GM18520 (cell line): ENCODE measurements around the gene SLC35B4.

Experiments used
- ATAC-seq: cut with Tn5 transposase; IDR thresholded peaks from one replicate; pipeline ENCODE4 v1.9.1; 2021; ENCODE audit not compliant: unreplicated experiment

Gene SLC35B4

DNA sequence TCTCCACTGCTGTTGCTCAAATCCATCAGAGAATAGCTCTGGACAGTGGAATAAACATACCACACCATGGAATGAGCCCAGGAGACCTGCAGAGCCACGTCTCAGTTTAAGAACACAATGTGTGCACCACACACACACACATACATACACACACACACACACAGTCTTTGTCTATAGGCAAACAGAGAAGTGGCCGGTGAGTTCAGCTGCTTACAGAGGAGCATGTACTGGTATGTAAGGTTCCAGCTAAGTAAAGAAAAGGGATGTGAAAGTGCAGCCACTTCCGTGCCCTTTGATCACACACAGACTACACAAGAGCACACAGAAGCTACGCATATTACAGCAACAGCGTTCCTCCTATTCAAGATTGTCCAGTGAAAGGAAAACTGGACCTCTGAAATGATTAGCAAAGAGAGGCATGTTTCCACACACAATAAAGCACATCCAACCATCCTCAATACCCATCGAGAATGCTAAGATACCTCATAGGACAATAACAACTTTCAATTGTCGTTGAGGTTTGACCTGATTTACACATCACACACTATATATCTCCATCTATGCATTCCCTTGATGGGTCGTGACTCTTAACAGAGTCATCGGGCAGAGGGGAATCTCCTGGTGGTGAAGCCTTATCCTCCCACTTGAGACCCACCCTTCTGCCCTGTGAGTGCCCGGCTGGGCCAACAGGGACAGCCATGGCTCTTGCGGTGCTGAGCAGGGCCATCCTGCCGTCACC is 23.6 kb downstream of the SLC35B4 start:
- ATAC-seq, result peak; percentile 97

DNA sequence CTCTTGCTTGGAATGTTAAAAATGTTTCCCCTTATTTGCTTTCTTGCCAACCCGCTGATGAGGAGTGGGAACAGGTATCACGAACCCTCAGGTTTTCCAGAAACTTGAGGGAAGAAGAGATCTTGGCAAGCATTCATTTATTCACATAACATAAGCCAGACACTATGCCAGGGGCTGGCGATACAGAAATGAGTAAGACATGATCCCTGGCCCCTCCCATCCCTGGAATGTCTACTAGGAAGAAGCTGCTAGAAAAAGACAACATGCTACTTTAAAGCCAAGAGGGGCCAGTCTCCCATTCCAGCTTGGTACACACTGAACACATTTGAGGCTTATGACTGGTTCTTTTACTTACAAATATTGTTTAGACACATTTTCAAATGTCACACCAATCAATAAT is 26.4 kb downstream of the SLC35B4 start:
- no peak for ATAC-seq

DNA sequence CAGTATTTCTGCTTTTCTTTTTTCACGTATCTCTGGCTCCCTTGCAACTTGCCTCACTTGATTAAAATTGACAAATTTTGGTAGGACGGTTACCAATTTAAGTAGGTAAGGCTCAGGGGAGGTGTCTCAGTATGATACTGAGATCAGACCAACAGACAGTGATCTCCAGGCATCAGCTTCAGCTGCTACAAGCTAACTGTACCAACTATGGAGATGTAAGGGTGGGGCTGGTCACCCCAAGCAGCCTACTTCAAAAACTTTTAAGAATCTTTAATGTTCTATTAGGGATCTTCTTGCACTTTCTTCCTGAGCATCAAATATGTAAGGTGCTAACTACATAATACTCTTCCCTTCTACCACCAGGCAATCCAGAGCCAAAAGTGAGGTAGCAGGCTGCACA is 26.9 kb downstream of the SLC35B4 start:
- ATAC-seq, result no peak

DNA sequence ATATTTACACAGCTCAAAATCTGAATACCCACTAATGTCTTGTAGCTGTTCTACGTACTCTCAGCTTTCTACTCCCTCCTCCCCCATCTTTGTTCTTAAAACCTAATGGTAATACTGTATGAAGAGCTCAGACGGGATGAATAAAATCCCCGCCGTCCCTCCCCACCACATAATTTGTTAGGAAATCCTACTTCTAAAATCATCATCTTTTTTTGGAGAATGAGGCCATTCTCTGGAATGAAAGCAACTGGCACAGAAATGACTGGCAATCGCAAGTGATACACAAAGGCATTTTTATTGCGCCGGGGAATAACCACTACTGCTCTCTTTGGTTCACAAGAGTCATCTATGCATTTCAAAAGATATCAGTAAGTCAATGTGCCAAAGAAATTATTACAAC is 27.3 kb downstream of the SLC35B4 start:
- ATAC-seq, result no peak

DNA sequence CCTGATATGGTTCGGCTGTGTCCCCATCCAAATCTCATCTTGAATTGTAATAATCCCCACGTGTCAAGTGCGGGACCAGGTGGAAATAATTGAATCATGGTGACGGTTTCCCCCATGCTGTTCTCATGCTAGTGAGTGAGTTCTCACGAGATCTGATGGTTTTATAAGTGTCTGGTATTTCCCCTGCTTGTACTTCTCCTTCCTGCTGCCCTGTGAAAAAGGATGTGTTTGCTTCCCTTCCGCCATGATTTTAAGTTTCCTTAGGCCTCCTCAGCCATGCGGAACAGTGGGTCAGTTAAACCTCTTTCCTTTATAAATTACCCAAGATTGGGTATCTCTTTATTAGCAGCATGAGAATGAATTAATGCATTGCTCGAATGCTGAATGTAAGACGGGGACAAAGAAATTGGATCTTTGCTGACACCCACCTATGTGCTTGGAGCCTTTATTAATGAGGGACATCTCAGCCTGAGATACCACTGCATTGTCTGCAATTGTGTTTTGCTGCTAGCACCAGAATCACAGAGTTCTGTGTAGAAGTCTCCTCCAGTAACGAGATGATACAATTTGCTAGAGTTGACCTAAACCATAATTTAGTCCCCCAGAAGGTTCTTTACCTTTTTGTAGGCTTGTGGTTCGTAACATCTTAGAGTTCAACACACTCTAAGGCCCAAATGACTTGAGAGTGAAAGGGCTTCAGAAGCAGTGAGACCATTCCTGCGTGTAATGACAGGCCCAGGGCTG is 28.6 kb downstream of the SLC35B4 start:
- no peak for ATAC-seq

DNA sequence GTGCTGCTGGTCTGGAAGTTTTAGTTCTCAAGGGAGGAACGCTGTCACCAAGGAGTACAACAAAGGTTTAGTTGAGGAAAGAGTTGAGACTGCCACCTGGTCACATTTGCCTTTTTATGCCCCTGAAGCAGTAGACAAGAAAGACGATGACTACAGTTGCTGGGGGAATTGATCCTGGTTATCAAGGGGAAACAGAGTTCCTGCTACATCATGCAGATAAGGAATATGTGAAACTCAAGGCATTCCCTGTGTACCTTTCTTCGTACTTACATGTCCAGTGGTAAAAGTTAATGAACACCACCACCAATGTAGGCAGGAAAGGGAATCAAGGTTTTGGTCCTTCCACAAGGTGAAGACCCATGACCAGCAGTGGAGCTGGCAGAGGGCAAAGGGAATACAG is 31.8 kb downstream of the SLC35B4 start:
- no peak for ATAC-seq

DNA sequence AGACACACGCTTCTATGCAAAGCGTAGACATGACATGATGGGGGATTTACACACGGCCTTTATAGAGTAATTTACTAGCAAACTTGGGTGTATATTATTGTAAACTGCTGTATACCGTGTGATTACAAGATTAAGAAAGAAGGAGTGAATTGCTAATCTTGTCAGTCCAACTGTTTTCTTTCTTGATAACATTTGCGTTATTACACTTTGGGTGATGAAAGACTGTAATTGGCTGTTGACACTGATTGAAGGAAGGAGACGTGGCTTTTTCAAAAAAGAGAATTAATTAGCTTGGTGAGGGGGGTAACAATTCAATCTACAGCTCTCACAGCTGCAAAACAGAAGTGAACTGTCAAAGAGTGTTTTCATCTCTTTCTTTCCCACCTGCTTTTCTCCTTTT is 32.7 kb downstream of the SLC35B4 start:
- no peak for ATAC-seq

DNA sequence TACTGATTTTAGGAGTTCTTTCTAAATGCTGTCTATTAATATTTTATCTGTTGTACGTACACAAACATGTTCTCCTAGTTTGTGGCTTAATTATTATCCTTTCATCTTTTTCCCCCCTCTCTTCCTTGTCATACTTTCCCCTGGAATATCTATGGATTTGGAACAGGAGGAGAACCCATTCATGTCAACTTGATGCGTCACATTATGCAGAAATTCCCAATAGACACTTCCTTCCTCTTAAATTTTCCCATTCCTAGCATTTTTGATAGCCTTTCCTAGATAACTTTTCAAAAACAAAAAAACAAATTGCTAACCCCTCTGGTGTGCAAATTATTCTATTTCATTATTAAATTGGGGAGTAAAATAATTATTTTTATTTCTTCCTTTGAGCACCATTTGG is 36.2 kb downstream of the SLC35B4 start:
- ATAC-seq, result no peak

DNA sequence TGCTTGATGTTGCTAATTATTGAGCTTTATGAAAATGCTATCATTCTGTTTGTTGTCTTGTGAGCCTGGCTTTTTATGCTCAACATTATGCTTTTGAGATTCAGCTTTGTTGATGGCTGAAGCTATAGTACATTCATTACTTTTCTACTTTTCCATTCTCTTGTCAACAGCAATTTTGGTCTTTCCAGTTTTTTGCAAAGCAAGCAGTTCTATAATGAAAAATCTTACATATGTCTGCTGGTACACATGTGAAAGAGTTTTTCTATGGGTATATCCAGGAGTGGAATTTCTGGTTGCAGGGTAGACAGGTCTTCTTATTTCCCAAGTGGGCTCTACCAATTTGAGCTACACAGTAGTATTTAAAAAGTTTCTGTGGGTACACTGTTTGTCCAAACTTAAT is 36.8 kb downstream of the SLC35B4 start:
- ATAC-seq, result no peak

DNA sequence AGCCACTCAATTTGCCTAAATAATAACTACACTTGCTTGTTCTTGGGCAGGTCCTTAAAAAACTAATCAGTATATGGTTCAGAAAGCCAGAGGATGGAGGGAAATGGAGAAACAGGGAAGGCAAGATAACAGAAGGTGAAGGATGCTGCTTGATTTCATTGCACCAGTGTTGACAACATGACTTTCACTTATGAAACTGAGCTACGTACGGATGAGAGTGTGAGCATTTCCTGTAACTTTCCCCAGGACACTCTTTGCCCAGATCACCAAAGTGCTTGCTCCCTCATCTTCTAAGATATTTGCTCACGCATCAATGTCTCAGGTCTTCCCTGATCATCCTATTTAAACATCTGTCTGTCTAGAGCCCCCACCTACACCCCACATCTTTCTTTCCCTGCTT is 37.4 kb downstream of the SLC35B4 start:
- no peak for ATAC-seq

DNA sequence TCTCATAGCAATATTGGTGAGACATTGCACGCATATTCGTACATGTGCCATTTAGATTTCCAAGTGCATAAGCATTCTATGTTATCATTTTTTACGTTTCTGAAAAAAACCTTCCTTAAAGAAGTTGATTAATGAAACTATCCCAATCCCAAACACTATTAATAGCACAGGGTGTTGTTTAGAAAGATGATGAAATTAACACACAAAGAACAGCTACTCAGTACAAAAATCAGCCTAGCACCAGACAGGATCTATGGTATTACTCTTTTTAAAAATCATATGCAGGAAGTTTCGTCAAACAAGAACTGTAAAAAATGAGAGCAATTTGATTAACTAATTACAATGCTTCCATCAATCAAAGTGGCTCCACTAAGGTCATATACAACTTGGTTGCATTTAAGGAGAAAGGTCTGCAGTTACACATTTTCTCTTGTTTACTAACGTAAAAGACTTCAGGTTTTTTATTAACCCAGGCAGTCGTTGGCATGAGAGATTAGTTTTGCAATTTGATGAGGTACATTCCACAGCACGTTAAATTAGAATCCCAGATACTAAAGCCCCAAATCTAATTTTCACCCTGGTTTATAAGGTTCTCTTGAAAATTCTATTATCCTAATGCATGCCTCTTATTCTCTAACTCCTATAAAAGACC is 38.1 kb downstream of the SLC35B4 start:
- ATAC-seq, result no peak

DNA sequence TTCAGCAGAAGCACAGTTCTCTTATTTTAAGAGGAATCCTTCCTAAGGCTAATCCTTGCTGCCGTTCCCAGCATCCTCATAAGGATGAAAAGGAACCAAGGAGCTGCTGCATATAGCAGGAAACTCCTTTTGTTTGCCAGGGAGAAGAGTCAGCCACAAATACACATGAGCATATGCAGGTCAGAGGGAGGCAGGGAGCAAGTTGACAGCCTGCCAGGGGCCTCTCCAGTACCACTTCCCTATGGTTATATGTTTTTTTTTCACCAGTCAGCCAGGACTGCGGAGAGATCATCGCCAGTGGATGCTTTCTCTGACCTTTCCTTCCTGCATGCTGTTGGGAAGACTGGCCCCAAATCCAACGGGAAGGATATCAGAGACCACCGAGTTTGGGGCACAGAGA is 39.8 kb downstream of the SLC35B4 start:
- ATAC-seq, result no peak

DNA sequence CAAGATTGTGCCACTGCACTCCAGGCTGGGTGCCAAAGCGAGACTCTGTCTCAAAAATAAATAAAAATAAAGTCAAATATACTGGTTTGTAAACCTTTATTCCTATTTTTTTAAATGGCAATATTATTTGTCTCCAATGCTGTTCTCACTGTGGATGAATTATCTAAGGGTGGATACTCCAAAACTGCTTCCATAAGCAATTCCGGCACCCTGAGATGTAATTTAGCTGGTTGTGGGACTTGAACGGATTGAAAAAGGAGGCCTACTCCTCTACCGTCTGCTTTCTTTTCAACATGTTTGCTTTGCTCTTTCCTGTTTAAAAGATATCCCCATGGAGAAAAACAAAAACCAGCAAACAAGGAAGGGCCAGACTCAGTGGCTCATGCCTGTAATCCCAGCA is 54.4 kb downstream of the SLC35B4 start:
- no peak for ATAC-seq

DNA sequence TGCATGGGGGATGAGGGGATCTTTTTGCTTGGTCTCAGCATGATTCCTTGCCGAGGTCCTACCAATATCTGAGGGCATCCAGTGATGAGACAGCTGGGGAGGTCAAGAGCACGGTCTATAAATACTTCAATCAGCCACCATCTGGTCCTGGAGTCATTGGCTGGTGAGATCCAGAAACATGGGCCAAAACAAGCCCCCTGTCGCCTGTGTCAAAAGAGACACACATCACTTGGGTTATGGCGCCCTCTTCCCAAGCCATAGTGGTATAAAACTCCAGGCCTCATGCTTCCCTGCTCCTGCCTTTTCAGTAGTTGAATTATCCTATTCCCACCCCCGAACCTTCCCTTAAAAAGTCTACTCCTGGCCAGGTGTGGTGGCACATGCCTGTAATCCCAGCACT is 60.9 kb downstream of the SLC35B4 start:
- ATAC-seq, result no peak

DNA sequence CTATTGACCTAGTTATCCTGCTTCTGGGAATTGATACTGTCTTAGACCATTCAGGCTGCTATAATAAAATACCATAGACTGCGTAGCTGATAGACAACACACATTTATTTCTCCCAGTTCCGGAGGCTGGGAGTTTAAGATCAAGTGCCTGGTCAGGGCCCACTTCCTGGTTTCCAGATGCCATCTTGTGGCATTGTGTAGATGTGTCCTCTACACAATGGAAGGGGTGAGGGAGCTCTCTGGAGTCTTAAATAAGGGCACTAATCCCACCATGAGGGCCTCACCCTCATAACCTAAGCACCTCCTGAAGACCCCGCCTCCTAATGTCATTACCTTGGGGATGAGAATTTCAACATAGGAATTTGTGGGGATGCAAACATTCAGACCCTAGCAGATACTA is 62.4 kb downstream of the SLC35B4 start:
- ATAC-seq, result no peak

DNA sequence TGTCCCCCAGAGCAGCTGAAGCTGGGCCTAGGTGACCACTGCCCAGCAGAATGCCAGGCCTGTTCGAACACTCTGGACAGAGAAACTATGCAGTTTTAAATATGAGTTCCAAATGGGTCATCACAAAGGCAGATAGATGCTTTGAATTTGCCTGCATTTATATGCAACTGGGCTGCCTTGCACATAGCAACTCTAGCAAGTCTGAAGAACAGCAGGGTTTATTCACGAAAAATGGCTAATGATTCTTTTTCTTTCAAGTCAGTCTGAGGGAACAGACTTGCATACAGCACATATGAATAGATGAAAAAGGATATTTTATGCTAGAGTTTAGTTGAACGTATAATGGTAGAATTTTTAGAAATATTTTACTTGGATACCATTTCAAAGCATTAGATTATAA is 68.5 kb downstream of the SLC35B4 start:
- no peak for ATAC-seq

DNA sequence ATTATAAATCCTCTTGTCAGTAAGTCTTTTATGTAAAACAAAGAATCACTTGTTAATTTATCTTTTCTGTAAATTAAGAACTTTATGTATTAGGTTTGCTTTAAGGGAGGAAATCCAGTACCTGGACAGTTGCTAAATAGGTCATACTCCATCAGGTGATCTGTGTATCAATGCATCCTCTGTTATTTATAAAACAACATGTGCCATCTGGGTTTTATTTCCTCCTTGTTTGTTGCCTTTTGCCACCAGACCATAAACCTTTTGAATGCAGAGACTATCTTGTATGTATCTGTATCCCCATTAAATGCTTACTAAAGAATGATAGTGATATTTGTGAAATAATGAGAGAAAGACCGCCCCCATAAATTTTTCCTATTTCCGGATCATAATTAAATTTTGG is 70.0 kb downstream of the SLC35B4 start:
- ATAC-seq, result no peak

DNA sequence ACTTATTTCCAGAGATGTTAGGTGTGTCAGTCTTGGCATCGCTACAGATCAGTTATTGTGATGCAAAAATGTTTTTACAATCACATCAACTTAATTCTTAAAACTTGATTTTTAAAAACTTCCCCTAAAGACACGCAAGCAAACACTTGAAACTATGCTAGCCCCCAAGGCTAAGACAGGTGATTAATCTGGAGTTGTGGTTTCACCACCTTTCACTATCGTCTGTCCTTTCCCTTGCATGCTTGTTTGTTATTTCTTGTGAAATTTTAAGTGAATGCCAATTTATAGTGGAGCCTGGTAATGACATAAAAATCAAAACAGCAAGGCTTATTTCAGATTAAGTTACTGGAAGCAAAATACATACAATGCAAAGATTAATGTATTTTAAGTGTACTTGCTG is 70.4 kb downstream of the SLC35B4 start:
- no peak for ATAC-seq

DNA sequence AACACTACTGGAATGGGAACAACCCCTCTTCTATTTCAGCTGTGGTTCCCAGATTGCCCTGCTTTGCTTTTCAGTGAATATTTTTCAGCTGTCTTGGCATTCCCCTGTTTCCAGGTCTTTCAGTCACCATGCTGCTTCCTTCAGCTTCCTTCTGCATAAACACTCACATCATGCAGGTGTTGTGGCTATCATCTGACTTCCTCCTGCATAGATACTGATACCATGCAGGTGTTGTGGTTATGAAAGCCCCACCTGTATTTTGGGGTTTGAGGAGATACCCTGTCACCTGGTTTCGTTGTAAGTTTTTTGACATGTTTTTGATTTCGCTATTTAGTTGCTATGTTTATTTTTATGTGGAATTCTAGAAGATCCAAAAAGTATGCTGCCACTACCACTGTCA is 71.5 kb downstream of the SLC35B4 start:
- no peak for ATAC-seq
